CD4-positive, alpha-beta T cell treated with Interleukin-2 at 100 ng/mL for 4 hours (primary cell): ENCODE results near the gene ETFDH.
"Not testable (repeated sequence)": the region's sequence is repeated elsewhere in the genome, so short reads cannot be mapped to it uniquely, and the experiment has no call there.

Experiments
- DNase-seq: peaks from one replicate; pipeline ENCODE4 v3.0.0-alpha.2; 2020; ENCODE audit warnings: low spot score

Gene ETFDH

GRCh38 chr4:158755819-158756218, 83.7 kb downstream of the ETFDH start:
- not testable (repeated sequence) for DNase-seq

GRCh38 chr4:158756588-158756987, 84.5 kb downstream of the ETFDH start:
- DNase-seq: no peak

GRCh38 chr4:158758142-158758541, 86.0 kb downstream of the ETFDH start:
- no peak for DNase-seq

GRCh38 chr4:158758703-158759102, 86.6 kb downstream of the ETFDH start:
- DNase-seq: no peak
